Memory B cell (primary cell): ENCODE results near the gene ANO10.

Experiments used
- ATAC-seq: fragments of 150-1000 bp; cut with Tn5 transposase; 2 replicates; pipeline ENCODE4 v1.10.0; 2021; ENCODE audit warnings: low read depth, mild to moderate bottlenecking, moderate library complexity
- DNase-seq, 2 donors: peaks; one replicate each; pipeline ENCODE4 v3.0.0; 2022; ENCODE audit warnings: low spot score in 2 of 2
- H3K27ac Mint-ChIP-seq: one replicate; pipeline ENCODE4 v1.8.0; 2022; ENCODE audit warnings: mild to moderate bottlenecking, moderate library complexity, mixed read lengths
- H3K27me3 Mint-ChIP-seq: one replicate; pipeline ENCODE4 v1.8.0; 2022; ENCODE audit warnings: mixed read lengths
- H3K36me3 Mint-ChIP-seq: one replicate; pipeline ENCODE4 v1.8.0; 2022; ENCODE audit warnings: mild to moderate bottlenecking, mixed read lengths
- H3K4me1 Mint-ChIP-seq: one replicate; pipeline ENCODE4 v1.8.0; 2022; ENCODE audit warnings: mixed read lengths
- H3K4me3 Mint-ChIP-seq: one replicate; pipeline ENCODE4 v1.8.0; 2022; ENCODE audit warnings: mild to moderate bottlenecking, moderate library complexity, mixed read lengths
- H3K9me3 Mint-ChIP-seq: one replicate; pipeline ENCODE4 v1.8.0; 2022; ENCODE audit warnings: mixed read lengths

ANO10 gene

DNA sequence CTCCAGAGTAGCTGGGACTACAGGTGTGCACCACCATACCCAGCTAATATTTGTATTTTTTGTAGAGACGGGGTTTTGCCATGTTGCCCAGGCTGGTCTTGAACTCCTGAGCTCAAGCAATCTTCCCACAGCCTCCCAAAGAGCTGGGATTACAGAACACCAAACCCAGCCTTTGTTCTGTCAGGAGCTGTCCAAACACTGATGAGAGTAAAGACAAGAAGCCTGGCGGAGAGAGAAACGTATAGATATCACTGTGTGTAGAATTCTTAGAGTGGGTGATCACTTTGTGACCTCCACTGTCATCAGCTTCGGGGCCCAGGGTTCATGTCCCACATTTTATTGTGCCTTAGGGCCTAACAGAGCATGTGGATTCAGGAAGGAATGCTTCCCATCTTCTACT, 176.0 kb downstream of the ANO10 start:
- H3K27me3 Mint-ChIP-seq, result no peaks in the 10 kb centered on the region
- no peaks in the 10 kb centered on the region for H3K9me3 Mint-ChIP-seq
- no peak overlapping the region for H3K27ac Mint-ChIP-seq
- peaks cover 4% of the 10 kb centered on the region for H3K4me1 Mint-ChIP-seq
- no peak overlapping the region for H3K4me3 Mint-ChIP-seq
- DNase-seq (no peak), ATAC-seq (no peak)
- H3K36me3 Mint-ChIP-seq, result no peaks in the 10 kb centered on the region

DNA sequence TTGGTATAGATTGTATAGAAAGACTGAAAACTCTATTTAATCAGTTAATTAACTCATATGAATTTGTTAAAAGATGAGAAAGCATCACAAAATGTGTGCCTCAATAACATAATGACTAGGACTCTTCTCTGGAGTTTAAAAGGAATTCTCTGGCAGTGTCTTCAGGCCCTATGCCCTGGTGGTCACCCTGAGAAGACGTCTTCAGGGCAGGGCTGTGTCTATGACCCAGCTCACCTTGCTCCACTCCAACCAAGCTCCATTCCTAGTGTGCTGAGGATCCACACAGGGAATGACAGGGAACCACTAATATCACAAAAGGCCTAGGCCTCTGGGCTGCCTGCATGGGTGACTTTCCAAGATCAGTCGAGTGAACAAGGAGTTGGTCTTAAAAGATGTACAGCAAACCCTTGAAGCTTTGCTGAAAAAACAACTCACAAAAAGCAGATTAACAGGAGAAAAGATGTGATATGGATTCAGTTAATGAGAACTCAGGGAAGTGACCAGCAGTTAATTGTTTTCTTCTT, 178.9 kb downstream of the ANO10 start:
- DNase-seq (no peak), ATAC-seq (no peak)
- Mint-ChIP-seq H3K27ac (no peak overlapping the region), H3K27me3 (no peaks in the 10 kb centered on the region), H3K9me3 (peaks cover 3% of the 10 kb centered on the region), H3K4me3 (no peak overlapping the region), H3K4me1 (peaks cover 4% of the 10 kb centered on the region), H3K36me3 (peaks cover 9% of the 10 kb centered on the region)

DNA sequence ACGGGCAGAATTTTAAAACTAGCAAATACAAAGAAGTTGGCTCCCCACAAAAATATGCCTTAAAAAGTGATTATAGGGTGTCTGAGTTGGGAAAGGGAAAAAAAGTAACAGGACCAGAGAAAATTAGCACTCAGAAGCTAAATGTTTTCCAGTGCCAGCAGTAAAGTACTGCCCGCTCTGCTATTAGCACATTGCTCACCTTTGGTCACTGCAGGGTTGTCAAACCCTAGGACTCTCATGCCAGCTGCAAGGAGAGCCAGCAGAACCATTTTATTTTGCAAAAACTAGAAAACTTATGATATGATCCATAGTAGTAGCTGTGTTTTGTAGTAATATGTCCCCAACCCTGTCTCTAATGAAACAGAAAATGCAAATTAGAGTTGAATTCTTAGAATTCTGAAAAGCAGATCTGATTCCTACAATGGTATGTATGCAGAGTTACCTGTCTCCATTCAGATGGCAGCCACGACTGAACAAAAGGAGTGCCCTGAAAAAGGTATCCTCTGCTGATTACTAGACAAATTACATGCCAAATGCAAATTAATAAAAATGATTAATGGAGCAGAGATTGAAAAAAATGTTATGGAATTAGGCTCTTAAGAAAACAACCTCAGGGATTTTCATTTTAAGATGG, 185.2 kb downstream of the ANO10 start:
- Mint-ChIP-seq H3K27ac (no peak overlapping the region), H3K27me3 (no peaks in the 10 kb centered on the region), H3K4me1 (no peaks in the 10 kb centered on the region), H3K9me3 (peaks cover 3% of the 10 kb centered on the region), H3K36me3 (peaks cover 21% of the 10 kb centered on the region), H3K4me3 (no peak overlapping the region)
- no peak for DNase-seq
- no peak for ATAC-seq

DNA sequence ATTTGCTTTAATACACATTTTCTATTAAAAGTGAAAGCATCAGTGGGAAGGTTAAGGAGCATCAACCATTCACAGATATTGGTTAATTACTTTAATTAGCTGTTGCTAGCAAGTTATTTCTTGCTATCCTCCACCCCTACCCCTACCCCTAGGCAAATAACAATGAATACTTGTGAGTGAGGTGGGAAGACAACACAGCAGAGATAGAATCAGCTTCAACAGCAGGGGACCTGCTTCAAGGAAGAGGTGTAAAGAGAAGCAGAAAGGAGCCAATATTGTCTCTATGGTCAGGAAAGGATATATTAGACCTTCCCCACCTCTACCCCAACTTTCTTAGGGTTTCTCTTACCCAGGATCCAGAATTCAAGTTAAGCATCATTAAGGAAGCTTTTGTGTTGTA, 186.1 kb downstream of the ANO10 start:
- H3K27me3 Mint-ChIP-seq, result no peaks in the 10 kb centered on the region
- H3K9me3 Mint-ChIP-seq, result peaks cover 3% of the 10 kb centered on the region
- DNase-seq (no peak), ATAC-seq (no peak)
- no peaks in the 10 kb centered on the region for H3K4me1 Mint-ChIP-seq
- H3K36me3 Mint-ChIP-seq, result peaks cover 26% of the 10 kb centered on the region
- H3K4me3 Mint-ChIP-seq, result no peak overlapping the region
- no peak overlapping the region for H3K27ac Mint-ChIP-seq

DNA sequence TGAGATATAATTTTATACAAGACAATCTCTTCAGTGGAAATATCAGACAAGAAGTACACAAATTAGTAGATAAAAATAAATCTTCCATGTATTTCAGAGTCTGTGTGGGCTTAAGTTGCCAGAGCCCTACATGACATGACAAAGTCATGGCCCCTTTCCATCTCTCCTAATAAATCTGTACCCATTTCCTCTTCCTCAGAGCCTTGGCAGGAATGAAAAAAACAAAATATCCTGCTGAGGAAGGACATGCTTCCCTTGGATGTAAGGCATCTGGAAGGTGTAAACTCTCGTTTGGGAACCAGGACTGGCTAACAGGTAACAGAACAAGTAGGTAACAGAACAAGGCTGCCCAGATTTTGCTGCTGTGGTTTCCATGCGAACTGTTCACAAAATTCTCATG, 187.4 kb downstream of the ANO10 start:
- no peaks in the 10 kb centered on the region for H3K4me1 Mint-ChIP-seq
- no peak overlapping the region for H3K4me3 Mint-ChIP-seq
- no peaks in the 10 kb centered on the region for H3K27me3 Mint-ChIP-seq
- no peak overlapping the region for H3K27ac Mint-ChIP-seq
- no peak for DNase-seq
- H3K36me3 Mint-ChIP-seq, result peaks cover 22% of the 10 kb centered on the region
- peaks cover 3% of the 10 kb centered on the region for H3K9me3 Mint-ChIP-seq
- no peak for ATAC-seq

DNA sequence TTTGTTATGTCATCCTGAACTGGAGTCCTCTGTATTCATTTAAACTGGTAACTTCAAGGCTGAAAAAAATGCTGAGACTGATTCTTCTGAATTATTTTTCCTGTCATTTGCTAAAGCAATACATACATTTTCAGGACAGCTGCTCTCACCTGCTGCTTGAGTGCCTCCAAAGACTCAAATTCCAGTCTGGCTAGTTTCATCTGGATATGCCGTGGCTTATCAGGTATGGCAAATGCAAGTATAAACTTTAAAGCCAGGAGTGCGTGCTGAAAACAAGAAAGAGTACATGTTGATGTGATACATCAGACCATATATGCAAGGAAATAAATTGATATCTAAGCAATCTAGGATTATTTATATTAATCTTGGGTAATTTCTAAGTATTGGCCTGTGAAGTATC, 189.3 kb downstream of the ANO10 start:
- Mint-ChIP-seq H3K27ac (no peak overlapping the region), H3K9me3 (no peaks in the 10 kb centered on the region), H3K36me3 (peaks cover 14% of the 10 kb centered on the region), H3K4me3 (no peak overlapping the region), H3K4me1 (no peaks in the 10 kb centered on the region), H3K27me3 (no peaks in the 10 kb centered on the region)
- no peak for ATAC-seq
- DNase-seq, result no peak

DNA sequence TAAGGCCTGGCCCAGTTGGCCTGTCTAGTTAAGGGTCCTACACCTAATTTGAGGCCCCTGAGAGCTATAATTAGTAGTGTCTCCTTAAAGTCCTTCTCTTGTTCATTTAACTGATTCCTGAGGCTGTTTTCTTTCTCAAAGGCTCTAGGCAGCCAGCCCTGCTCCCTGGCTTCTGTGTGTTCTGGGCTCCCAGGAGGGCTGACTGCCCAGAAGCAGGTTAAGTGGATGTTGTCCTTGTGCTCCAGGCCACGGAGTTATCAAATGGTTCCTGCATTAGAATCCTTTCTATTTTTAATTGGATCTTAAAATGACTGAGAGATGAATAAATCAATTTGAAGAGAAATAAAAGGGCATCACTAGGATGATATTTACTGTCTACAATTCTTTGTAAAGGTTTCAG, 195.4 kb downstream of the ANO10 start:
- peaks cover 1% of the 10 kb centered on the region for H3K9me3 Mint-ChIP-seq

DNA sequence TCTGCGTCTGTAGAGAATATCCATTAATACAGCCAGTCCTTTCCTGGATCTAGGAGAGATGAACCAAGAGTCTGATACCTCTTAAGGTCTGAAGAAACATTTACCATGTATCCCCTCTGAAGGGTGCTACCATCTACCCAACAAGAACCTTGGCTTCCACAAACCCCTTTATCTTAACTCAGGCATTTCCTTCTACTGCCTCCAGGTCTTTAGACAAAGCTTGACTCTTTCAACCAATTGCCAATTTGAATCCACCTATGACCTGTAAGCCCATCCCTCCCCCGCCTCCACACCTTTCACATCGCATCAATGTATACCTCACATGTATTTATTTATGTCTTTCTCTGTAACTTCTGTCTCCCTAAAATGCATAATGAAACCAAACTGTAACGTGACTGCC, 196.0 kb downstream of the ANO10 start:
- DNase-seq, result no peak
- no peaks in the 10 kb centered on the region for H3K4me1 Mint-ChIP-seq
- no peak for ATAC-seq
- no peak overlapping the region for H3K27ac Mint-ChIP-seq
- peaks cover 5% of the 10 kb centered on the region for H3K36me3 Mint-ChIP-seq
- no peaks in the 10 kb centered on the region for H3K27me3 Mint-ChIP-seq
- H3K9me3 Mint-ChIP-seq, result peaks cover 1% of the 10 kb centered on the region
- H3K4me3 Mint-ChIP-seq, result no peak overlapping the region

More for the DNA sequence above, 195.4 kb downstream of the ANO10 start:
- H3K4me1 Mint-ChIP-seq, result no peaks in the 10 kb centered on the region
- ATAC-seq (no peak), DNase-seq (no peak)
- H3K36me3 Mint-ChIP-seq, result peaks cover 9% of the 10 kb centered on the region
- no peaks in the 10 kb centered on the region for H3K27me3 Mint-ChIP-seq
- H3K4me3 Mint-ChIP-seq, result no peak overlapping the region
- no peak overlapping the region for H3K27ac Mint-ChIP-seq

DNA sequence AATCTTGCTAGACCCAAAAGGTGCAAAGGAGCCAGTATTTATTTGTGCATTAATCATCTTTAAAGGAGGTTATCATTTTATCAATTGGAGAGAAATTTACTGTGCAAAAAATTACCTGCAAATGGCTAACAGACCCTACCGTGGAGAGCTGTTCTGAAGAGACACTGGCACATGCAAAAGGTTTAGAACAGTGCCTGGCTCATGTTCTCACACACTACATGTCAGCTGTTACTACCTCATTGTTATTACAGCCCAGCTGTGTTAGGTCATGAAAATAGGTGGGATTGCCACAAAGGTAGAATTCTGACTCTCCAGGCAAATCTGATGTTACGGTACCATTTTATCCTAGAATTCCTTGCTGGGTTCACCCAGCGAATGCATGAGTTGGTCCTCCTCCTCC, 198.2 kb downstream of the ANO10 start:
- no peaks in the 10 kb centered on the region for H3K27me3 Mint-ChIP-seq
- no peak overlapping the region for H3K27ac Mint-ChIP-seq
- H3K4me3 Mint-ChIP-seq, result no peak overlapping the region
- peaks cover 1% of the 10 kb centered on the region for H3K9me3 Mint-ChIP-seq
- ATAC-seq (no peak), DNase-seq (no peak)
- peaks cover 5% of the 10 kb centered on the region for H3K36me3 Mint-ChIP-seq
- H3K4me1 Mint-ChIP-seq, result no peaks in the 10 kb centered on the region

DNA sequence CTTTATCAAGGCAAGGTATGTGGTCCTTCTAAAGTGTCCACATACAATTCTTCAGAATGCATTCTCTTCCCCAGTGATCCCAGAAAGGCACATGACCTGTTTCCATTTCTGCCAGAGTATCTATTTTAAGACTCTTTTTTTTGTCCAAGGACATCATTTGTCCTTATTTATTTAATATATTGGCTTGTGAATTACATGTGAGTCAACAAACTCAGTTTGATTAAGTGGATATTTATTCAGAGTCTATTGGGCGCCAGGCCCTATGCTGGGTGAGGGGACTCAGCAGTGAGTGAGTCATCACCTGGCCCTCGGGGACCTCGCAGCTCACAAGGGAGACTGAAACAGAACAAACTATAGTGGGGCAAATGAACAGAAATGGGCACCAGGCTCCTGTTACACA, 198.7 kb downstream of the ANO10 start:
- no peak for ATAC-seq
- H3K27me3 Mint-ChIP-seq, result no peaks in the 10 kb centered on the region
- H3K4me3 Mint-ChIP-seq, result no peak overlapping the region
- DNase-seq, result no peak
- H3K36me3 Mint-ChIP-seq, result peaks cover 5% of the 10 kb centered on the region
- no peaks in the 10 kb centered on the region for H3K4me1 Mint-ChIP-seq
- H3K9me3 Mint-ChIP-seq, result peaks cover 1% of the 10 kb centered on the region
- no peak overlapping the region for H3K27ac Mint-ChIP-seq

DNA sequence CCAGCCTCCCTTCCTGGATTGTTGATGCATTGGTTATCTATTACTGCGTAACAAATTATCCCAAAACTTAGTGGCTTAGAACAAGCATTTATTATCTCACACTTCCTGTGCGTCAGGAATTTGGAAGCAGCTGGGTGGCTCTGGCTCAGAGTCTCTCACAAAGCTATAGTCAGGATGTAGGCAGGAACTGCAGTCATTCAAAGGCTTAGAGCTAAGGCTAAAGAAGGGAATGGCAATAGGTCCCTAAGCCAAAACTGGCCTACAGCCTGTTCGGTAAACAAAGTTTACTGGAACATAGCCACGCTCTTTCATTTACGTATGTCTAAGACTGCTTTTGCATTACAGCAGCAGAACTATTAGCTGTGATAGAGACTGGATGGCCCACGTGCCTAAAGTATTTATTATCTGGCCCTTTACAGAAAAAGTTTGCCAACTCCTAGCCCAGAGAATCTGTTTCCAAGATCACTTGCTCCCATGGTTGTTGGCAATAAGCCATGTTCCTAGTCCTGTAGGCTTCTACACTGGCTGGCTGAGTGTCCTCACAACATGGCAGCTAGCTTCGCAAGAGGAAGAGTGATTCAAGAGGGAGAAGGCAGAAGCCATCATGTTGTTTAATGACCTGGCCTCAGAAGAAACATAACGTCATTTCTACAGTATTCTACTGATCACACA, 203.1 kb downstream of the ANO10 start:
- H3K9me3 Mint-ChIP-seq, result peaks cover 2% of the 10 kb centered on the region
- DNase-seq, result no peak
- no peaks in the 10 kb centered on the region for H3K4me1 Mint-ChIP-seq
- H3K27ac Mint-ChIP-seq, result no peak overlapping the region
- H3K36me3 Mint-ChIP-seq, result no peaks in the 10 kb centered on the region
- H3K27me3 Mint-ChIP-seq, result no peaks in the 10 kb centered on the region
- ATAC-seq, result no peak
- H3K4me3 Mint-ChIP-seq, result no peak overlapping the region

DNA sequence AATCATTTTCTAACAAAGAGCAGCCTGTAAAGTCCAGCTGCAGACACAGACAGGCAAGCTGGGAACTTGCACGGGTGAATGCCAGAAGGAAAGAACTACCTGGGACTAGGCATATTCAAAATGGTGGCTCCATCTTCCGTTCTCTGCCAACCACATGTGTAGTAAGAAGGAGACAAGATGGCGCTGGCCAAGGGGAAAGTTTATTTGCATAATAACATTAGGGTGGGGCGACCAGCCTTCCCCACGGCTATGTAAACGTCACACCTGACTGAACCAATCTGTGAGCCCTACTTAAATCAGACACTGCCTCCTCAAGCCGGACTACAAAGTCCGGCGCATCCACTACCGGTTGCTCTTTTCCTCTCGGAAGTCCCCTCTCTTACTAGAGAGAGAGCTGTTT, 204.7 kb downstream of the ANO10 start:
- Mint-ChIP-seq H3K4me3 (no peak overlapping the region), H3K27ac (no peak overlapping the region), H3K27me3 (no peaks in the 10 kb centered on the region), H3K4me1 (peaks cover 2% of the 10 kb centered on the region), H3K36me3 (peaks cover 3% of the 10 kb centered on the region), H3K9me3 (peaks cover 2% of the 10 kb centered on the region)
- DNase-seq, result no peak
- no peak for ATAC-seq

DNA sequence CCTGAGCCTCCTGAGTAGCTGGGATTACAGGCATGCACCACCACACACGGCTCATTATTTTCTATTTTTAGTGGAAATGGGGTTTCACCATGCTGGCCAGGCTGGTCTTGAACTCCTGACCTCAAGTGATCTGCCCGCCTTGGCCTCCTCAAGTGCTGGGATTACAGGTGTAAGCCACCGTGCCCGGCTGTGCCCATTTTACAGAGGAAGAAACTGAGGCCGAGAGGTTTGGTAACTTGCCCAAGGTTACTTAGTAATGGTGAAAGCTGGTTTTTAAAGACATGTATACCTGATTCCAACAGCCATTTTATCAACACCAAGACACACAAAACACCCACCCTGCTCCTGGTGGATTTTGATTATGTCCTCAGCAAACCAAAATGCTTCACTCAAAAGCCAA, 206.7 kb downstream of the ANO10 start:
- Mint-ChIP-seq H3K27me3 (no peaks in the 10 kb centered on the region), H3K4me1 (peaks cover 2% of the 10 kb centered on the region), H3K27ac (no peak overlapping the region), H3K4me3 (no peak overlapping the region), H3K36me3 (peaks cover 3% of the 10 kb centered on the region), H3K9me3 (peaks cover 2% of the 10 kb centered on the region)
- DNase-seq (no peak), ATAC-seq (no peak)

DNA sequence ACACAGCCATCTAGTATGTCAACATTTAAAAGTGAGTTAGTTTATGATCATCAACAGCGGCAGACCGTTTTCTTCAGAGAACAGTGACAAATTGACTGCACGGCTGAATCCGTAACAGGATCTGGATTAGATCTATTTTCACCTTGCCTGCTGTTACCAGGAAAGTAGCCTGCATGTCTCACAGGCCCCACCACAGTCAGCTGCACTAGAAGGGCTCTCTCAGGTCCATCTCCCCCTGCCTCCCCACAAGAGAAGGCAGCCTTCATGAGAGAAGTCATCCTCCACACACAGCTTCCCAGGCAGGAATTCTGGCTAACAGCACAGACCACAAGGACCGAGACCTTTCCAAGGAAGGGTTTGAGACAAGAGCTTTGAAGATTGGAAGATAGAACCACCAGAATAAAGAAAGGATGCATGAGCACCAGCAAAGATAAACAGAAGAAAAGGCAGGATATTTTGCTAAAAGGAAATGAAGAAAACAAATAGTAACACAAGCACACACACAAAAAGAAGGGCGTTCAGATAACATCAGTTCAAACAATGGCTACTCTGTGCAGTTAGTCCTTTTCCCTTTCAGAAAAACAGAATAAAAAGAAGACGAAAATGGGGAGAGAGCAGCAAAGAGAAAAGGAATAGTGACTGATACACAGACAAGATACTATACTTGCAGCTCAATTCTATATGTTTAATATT, 208.0 kb downstream of the ANO10 start:
- H3K9me3 Mint-ChIP-seq, result peaks cover 2% of the 10 kb centered on the region
- no peak overlapping the region for H3K27ac Mint-ChIP-seq
- peaks cover 2% of the 10 kb centered on the region for H3K4me1 Mint-ChIP-seq
- no peak for DNase-seq
- ATAC-seq, result no peak
- H3K36me3 Mint-ChIP-seq, result peaks cover 3% of the 10 kb centered on the region
- H3K4me3 Mint-ChIP-seq, result no peak overlapping the region
- no peaks in the 10 kb centered on the region for H3K27me3 Mint-ChIP-seq
